Gastroesophageal sphincter (tissue), 4 donors: ENCODE results near the gene CEP83. TPM values are rescaled to one million over a fixed set of nuclear protein-coding genes. Genes with fewer than 3 reads are reported as not detected.

Experiments
- ATAC-seq: fragments of 150-250 bp; one replicate; pipeline ENCODE4 v1.9.1; 2016; ENCODE audit warnings: mild to moderate bottlenecking, moderate library complexity
- H3K27ac ChIP-seq, 4 donors: fragments of 200-600 bp; sonication (generic) in 3 of 4; 1 replicate in 3 of 4; 2 replicates in 1 of 4; pipeline ENCODE4 v1.5.1; 2016 to 2019
- H3K27me3 ChIP-seq: fragments of 200-600 bp; sonication (generic); one replicate; pipeline ENCODE4 v1.5.1; 2019
- H3K36me3 ChIP-seq, 2 donors: fragments of 200-600 bp; sonication (generic); one replicate each; pipeline ENCODE4 v1.5.1; 2019; ENCODE audit warnings: control low read depth in 1 of 2
- H3K4me1 ChIP-seq, 3 donors: fragments of 200-600 bp; sonication (generic); 1 replicate in 2 of 3; 2 replicates in 1 of 3; pipeline ENCODE4 v1.5.1; 2016 to 2019; ENCODE audit warnings: control low read depth in 2 of 3
- H3K4me3 ChIP-seq, 2 donors: fragments of 200-600 bp; sonication (generic); one replicate each; pipeline ENCODE4 v1.5.1; 2019; ENCODE audit warnings: mild to moderate bottlenecking in 1 of 2, moderate library complexity in 1 of 2
- H3K9me3 ChIP-seq, 3 donors: fragments of 200-600 bp; sonication (generic); one replicate each; pipeline ENCODE4 v1.5.1; 2017 to 2019; ENCODE audit warnings: control low read depth in 2 of 3
- CTCF ChIP-seq, 4 experiments: fragments of 200-600 bp in 2 of 4; fragments of 450-650 bp in 2 of 4; sonication (generic) in 1 of 4; IDR thresholded peaks; one replicate each; pipeline ENCODE4 v1.5.1; 2017 to 2019; ENCODE audit warnings: antibody characterized with exemption in 4 of 4, mild to moderate bottlenecking in 2 of 4, moderate library complexity in 2 of 4
- EP300 ChIP-seq: sonication (generic); formaldehyde crosslinking; IDR thresholded peaks from one replicate; pipeline ENCODE4 v1.6.1; 2017; ENCODE audit warnings: antibody characterized with exemption, mild to moderate bottlenecking
- POLR2A ChIP-seq, 2 donors: fragments of 450-650 bp; IDR thresholded peaks; one replicate each; pipeline ENCODE4 v1.6.1; 2017; ENCODE audit warnings: antibody characterized with exemption in 2 of 2, mild to moderate bottlenecking in 2 of 2, moderate library complexity in 1 of 2
- POLR2AphosphoS5 ChIP-seq: sonication (generic); formaldehyde crosslinking; IDR thresholded peaks from one replicate; pipeline ENCODE4 v1.6.1; 2017; ENCODE audit warnings: antibody characterized with exemption
- WGBS, 2 donors: methylation state at CpG; one replicate each; pipeline ENCODE4 v1.1.5; 2018; ENCODE audit warnings: low coverage in 1 of 2; 5-methylcytosine and 5-hydroxymethylcytosine counted together
- total RNA-seq, 4 donors: library from RNA; depleted of rRNA; stranded (reverse); fragments of >200 nt; gene quantifications; one replicate each; pipeline ENCODE4 v1.1.0, GENCODE V29; 2016

The CEP83 gene
- total RNA-seq, 4 donors from 2014 or later: 6.3 to 24.8 (median 11.3) TPM

GRCh38 chr12:94435511-94435927 is 24.1 kb downstream of the CEP83 start:
- H3K27me3 ChIP-seq: no peaks in the 10 kb centered on the region
- TF ChIP-seq EP300: no peak
- TF ChIP-seq POLR2A (IDR thresholded peaks at IDR 0.05): no peak
- H3K36me3 ChIP-seq: no peaks in the 10 kb centered on the region
- ATAC-seq: no peak
- no peak overlapping the region for H3K27ac ChIP-seq
- H3K9me3 ChIP-seq: no peaks in the 10 kb centered on the region
- 16 to 70% methylated on average over 2 to 4 of the region's 5 CpGs for WGBS, 2 donors
- no peak overlapping the region for H3K4me3 ChIP-seq
- peaks cover 0 to 23% (median 0%) of the 10 kb centered on the region in 3 donors for H3K4me1 ChIP-seq

DNA sequence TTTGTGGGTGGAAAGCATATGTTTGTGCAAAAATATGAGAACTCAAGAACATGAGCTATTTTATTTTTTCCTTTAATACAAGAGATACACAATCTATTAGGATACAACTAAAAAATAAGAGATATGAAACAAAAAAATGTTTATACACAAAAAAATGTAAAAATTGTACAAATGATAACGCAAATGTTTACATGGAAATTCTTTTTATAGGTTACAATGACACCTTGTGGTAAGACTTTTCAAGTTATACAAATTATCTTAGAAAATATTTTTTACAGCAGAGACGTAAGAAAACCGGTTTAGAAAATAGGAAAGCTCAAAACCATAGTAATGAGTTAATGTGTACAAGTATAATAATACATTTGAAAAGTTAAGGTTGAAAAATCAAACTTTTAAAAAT is 25.5 kb downstream of the CEP83 start:
- Histone ChIP-seq H3K4me3 (no peak overlapping the region), H3K27ac (no peak overlapping the region), H3K36me3 (no peaks in the 10 kb centered on the region), H3K9me3 (peaks cover 0 to 9% (median 0%) of the 10 kb centered on the region in 3 donors), H3K27me3 (no peaks in the 10 kb centered on the region), H3K4me1 (peaks cover 0 to 29% (median 0%) of the 10 kb centered on the region in 3 donors)
- WGBS, 2 donors: 29% methylated on average over 3 of the region's 3 CpGs
- peak; percentile 10 to 36 (median 26) for TF ChIP-seq CTCF (IDR thresholded peaks at IDR 0.05)
- no peak for TF ChIP-seq EP300
- ATAC-seq: no peak

DNA sequence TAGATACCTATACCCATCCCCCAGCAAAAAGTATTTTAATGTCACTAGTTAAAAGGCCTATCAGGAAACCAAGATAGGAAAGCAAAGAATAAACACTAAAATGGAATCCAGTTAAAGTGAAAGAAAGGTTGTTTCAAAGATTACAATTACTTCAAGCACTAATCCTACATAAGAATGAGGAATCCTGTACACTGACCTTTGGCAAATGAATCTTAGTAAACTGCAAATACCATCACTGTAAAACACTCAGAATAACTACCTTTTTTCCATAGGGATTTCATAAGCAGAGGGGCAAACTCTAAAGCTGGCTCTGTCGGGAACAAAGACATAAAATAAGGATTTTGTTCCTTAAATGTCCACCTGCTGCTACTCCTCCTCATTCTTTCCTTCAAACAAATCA is 25.9 kb downstream of the CEP83 start:
- H3K36me3 ChIP-seq: no peaks in the 10 kb centered on the region
- H3K27ac ChIP-seq: no peak overlapping the region
- peaks cover 0 to 33% (median 0%) of the 10 kb centered on the region in 3 donors for H3K4me1 ChIP-seq
- no peaks in the 10 kb centered on the region for H3K27me3 ChIP-seq
- no peak for ATAC-seq
- WGBS, 2 donors: 10 to 27% methylated on average over 1 of the region's 1 CpG
- H3K9me3 ChIP-seq: peaks cover 0 to 9% (median 0%) of the 10 kb centered on the region in 3 donors
- H3K4me3 ChIP-seq: no peak overlapping the region
- TF ChIP-seq POLR2AphosphoS5 (no peak), POLR2A (IDR thresholded peaks at IDR 0.05) (no peak), EP300 (no peak), CTCF (IDR thresholded peaks at IDR 0.05) (no peak)

- no peaks in the 10 kb centered on the region for H3K36me3 ChIP-seq
- no peak for TF ChIP-seq EP300
- no peak for TF ChIP-seq POLR2A (IDR thresholded peaks at IDR 0.05)
- TF ChIP-seq POLR2AphosphoS5: no peak
- no peak for TF ChIP-seq CTCF (IDR thresholded peaks at IDR 0.05)
- H3K27ac ChIP-seq: no peak overlapping the region
- H3K27me3 ChIP-seq: no peaks in the 10 kb centered on the region
- ATAC-seq: no peak
- peaks cover 0 to 9% (median 0%) of the 10 kb centered on the region in 3 donors for H3K9me3 ChIP-seq
- H3K4me1 ChIP-seq: peaks cover 6 to 52% (median 6%) of the 10 kb centered on the region in 3 donors
- no peak overlapping the region for H3K4me3 ChIP-seq
Measured at GRCh38 chr12:94430304-94430703, 29.4 kb downstream of the CEP83 start.

DNA sequence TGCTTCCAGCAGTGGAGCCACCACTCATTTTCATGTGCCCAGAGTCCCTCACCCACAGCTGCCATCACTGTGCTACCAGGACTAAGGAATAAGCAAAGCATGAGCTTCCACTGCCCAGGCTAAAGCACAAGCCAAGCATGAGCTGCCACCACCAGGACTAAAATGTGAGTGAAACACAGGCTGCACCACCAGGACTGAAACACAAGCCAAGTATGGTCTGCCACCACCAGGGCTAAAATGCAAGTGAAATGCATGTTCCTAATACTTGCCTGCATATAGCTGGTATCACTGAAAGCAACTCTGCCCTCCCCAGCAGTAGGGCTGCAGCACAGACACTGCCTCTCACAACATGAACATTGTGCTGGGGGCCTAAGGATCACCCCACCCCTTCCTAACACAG is 30.0 kb downstream of the CEP83 start:
- H3K4me1 ChIP-seq: peaks cover 6 to 46% (median 6%) of the 10 kb centered on the region in 3 donors
- H3K9me3 ChIP-seq: peaks cover 0 to 9% (median 0%) of the 10 kb centered on the region in 3 donors
- no peak for ATAC-seq
- no peaks in the 10 kb centered on the region for H3K36me3 ChIP-seq
- no peaks in the 10 kb centered on the region for H3K27me3 ChIP-seq
- TF ChIP-seq EP300 (no peak), POLR2A (IDR thresholded peaks at IDR 0.05) (no peak)
- no peak overlapping the region for H3K27ac ChIP-seq
- H3K4me3 ChIP-seq: no peak overlapping the region

- Histone ChIP-seq H3K9me3 (peaks cover 0 to 9% (median 0%) of the 10 kb centered on the region in 3 donors), H3K36me3 (no peaks in the 10 kb centered on the region), H3K27me3 (no peaks in the 10 kb centered on the region), H3K4me3 (no peak overlapping the region), H3K4me1 (peaks cover 6 to 43% (median 6%) of the 10 kb centered on the region in 3 donors), H3K27ac (no peak overlapping the region)
- WGBS, 2 donors: 100% methylated on average over 1 of the region's 2 CpGs
- ATAC-seq: no peak
- TF ChIP-seq POLR2AphosphoS5 (no peak), EP300 (no peak), POLR2A (IDR thresholded peaks at IDR 0.05) (no peak), CTCF (IDR thresholded peaks at IDR 0.05) (no peak)
Measured at GRCh38 chr12:94429191-94429590, 30.5 kb downstream of the CEP83 start.
